GM12874 (cell line): ENCODE data around the gene ARF1.

Source experiments
- TF ChIP-seq, protein P1 (sequence below): IDR thresholded peaks from 2 replicates; pipeline ENCODE4 v1.5.1; 2011; ENCODE audit warnings: low read depth, mild to moderate bottlenecking, control low read depth, low read length, moderate library complexity; ENCODE audit not compliant: insufficient read depth

Gene ARF1

DNA sequence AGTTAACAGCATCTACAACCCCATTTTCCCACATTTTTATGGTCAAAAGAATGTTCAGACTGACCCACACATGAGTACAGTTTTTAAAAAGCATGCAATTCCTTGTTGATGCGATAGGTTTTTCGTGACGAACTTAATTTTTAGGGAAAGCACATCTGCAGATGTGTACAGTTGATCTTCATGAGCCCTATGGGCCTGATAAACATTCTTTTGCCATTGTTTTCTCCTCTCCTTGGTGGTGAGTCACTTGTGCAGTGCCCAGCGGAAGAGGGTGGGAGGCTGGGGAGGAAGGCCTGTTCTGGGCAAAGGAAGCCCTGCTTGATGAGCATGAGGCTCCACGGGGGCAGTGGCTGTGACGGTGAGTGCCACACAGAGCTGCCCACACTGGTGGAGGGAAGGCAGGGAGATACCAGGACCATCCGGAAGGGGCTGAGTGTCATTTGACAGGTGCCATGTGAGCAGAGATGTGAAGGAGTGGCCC is 5.3 kb downstream of the ARF1 start:
- TF ChIP-seq, protein P1, sequence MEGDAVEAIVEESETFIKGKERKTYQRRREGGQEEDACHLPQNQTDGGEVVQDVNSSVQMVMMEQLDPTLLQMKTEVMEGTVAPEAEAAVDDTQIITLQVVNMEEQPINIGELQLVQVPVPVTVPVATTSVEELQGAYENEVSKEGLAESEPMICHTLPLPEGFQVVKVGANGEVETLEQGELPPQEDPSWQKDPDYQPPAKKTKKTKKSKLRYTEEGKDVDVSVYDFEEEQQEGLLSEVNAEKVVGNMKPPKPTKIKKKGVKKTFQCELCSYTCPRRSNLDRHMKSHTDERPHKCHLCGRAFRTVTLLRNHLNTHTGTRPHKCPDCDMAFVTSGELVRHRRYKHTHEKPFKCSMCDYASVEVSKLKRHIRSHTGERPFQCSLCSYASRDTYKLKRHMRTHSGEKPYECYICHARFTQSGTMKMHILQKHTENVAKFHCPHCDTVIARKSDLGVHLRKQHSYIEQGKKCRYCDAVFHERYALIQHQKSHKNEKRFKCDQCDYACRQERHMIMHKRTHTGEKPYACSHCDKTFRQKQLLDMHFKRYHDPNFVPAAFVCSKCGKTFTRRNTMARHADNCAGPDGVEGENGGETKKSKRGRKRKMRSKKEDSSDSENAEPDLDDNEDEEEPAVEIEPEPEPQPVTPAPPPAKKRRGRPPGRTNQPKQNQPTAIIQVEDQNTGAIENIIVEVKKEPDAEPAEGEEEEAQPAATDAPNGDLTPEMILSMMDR: no peak

DNA sequence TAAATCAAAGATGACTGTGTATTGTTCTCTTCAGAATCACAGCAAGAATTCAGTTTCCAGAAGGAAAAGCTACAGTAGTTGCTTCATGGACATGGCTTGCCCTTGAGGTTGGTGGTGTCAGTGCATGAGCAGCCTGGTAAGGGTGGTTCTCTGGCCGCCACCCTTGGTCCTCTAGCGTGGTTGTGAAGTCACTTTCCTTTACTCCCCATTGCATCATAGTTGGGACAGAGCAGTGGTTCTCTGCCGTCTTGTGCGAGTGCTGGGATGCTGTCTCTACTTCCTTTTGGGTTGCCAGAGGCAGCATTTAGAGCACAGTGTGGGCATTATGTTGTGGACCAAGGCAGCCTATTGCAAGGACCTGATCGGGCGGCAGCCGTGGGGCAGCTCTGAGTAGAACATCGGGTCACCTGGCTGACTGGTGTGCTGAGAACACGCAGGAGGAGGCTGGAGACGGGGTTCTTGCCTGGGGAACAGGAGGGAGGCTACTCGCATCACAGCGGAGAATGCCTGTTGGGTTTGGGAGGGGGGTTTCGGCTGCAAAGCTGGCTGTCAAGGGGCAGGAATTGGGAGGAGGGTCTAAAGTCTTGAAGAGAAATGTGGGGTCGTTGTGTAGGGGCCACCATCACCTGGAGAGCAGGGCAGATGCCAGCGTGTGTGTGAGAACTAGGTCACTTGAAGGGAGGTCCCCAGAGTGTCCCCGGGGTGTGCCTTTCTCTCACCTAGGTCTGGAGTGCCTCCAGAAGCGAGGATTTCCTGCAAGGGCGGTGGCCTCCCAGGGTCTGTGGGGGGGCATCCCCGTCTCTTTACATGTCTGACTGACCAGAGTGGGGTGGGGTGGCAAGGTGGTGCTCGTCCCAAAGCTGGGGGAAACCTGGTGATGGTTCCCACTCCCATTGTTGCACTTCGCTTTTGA is 6.3 kb downstream of the ARF1 start:
- TF ChIP-seq, protein P1: no peak

DNA sequence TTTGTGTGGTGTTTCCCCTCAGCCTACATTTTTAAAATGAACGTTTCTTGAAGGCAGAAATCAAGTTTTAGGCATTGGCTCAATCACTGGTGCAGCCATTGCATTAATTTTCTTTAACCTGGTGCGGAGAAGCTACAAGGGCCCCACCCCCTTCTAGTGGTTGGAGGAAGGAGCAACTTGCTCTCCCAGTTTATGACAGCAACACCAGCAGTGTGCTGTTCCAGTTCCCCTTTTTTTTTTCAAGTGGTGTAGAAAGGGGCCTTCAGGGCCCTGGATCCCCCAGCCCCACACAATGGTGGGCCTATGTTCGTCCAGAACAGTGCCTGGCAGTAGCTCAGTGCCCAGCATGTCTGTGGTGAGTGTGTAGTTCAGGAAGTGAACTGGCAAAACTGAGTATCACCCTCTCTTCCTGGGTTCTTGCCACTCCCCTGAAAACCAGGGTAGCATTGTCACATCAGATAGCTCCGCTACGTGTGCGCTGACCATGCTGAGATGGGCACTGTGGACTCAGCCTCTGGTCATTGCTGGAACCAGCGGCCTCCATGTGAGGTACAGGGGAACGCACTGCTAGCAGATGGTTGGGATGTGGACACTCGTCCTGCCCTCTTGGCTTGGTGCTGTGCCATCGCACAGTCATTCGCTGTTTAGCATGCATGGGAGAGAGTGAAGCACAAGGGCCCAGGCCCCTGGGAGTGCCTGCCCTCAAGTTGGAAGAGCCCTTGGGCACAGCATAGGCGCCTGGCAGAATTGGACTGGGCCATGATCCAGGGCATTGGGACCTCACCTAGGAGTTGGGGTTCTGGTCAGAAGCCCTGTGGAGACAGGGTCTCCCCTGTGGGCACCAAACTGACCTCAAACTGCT is 7.2 kb downstream of the ARF1 start:
- TF ChIP-seq, protein P1: no peak

DNA sequence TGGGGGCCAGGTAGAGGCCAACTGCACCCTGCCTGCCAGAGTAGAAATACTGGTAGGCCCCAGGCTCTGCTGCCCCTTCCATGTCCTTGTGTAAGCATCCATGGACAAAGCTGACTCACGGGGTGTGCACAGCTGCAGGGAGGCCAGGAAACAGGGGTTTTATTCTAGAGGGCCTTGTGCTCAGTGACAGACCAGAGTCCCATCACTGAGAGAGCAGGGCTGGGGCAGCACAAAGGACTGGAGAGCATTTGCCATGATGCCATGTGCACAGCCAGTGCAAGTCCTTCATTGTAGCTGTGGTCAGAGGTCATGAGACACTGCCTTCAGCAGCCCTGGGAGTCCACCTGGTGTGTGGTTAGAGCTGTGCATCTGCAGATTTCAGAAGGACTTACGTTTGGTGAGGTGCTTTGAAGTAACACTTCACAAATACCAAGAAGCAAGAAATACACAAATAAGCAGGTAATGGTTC is 8.1 kb downstream of the ARF1 start:
- TF ChIP-seq, protein P1: no peak

DNA sequence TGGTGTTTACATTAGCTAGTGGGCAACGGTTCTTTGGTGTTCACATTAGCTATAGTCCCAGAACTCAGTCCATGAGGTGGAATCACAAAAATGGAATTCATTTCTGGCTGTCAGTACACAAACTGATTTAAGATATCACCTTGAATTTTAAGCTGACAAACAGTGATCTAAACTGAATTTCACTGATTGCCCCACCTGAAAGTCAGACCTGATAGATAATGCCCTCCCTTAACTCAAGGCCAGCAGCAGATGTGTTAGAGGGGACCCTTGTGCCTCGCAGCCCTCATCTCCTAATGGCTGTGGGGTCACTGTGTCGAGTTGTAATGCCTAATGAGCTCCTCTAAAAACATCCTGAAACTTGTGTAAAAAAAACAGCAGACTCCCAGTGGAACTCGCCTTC is 8.6 kb downstream of the ARF1 start:
- TF ChIP-seq, protein P1: no peak

DNA sequence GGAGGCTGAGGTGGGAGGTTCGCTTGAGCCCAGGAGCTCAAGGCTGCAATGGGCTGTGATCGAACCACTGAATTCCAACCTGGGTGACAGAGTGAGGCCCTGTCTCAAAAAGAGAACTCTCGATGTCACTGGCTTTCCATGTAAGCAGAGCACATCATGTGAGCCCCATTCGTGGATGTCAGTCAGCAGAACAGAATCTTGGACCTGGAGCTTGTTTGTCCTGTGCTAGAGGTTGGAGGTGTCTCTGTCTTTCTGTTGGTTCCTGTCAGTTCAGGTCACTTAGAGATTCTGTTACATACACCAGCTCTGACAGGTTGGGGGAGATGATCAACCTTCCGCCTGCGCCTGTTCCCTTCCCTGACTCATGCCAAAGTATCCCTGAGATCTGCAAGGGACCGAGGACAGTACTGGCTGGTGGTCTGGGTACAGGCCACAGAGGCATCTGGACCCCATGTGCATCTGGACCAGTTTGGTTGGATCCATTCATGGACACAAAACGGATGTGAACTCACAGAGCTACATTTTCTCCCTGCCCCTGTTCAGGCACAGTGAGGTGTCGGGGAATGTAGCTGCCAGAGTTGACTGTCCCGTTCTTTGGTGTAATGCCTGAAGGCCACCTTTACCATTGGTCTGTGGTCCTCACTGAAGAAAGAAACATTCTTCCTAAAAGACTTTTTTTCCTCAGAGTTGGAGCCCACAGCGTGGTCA is 10.0 kb downstream of the ARF1 start:
- TF ChIP-seq, protein P1: no peak
